ENCODE measurements around the gene FAM131C. TPM values are rescaled to one million over a fixed set of nuclear protein-coding genes. Genes with fewer than 3 reads are reported as not detected.

FAM131C gene
- total RNA-seq, 2 experiments from 2014 or later: 5.1 to 5.6 TPM

GRCh38 chr1:16092923-16093511 lies 19.6 kb upstream of the FAM131C start:
- CTCF ChIA-PET: no interaction called here
- H3K36me3 Mint-ChIP-seq (ENCODE audit: low read depth): no peaks in the 10 kb centered on the region
- H3K4me3 Mint-ChIP-seq: no peak overlapping the region
- H3K27ac Mint-ChIP-seq: no peak overlapping the region
- H3K27me3 Mint-ChIP-seq: peaks cover 16% of the 10 kb centered on the region
- no peaks in the 10 kb centered on the region for H3K4me1 Mint-ChIP-seq
- POLR2A ChIA-PET: no interaction called here
- no peaks in the 10 kb centered on the region for H3K9me3 Mint-ChIP-seq
- DNase-seq: no peak

GRCh38 chr1:16092097-16092922 lies 18.9 kb upstream of the FAM131C start:
- H3K36me3 Mint-ChIP-seq (ENCODE audit: low read depth): no peaks in the 10 kb centered on the region
- H3K4me3 Mint-ChIP-seq: no peak overlapping the region

GRCh38 chr1:16091296-16091695 lies 17.8 kb upstream of the FAM131C start:
- ChIA-PET CTCF (interaction anchor here (1.7 kb wide), 1 partner anchor 9 kb away, joined by 7 read pairs; no protein-coding TSS in a partner anchor), POLR2A (no interaction called here)
- H3K27me3 Mint-ChIP-seq: peaks cover 8% of the 10 kb centered on the region
- H3K36me3 Mint-ChIP-seq (ENCODE audit: low read depth): no peaks in the 10 kb centered on the region
- H3K27ac Mint-ChIP-seq: no peak overlapping the region
- H3K9me3 Mint-ChIP-seq: no peaks in the 10 kb centered on the region
- H3K4me1 Mint-ChIP-seq: no peaks in the 10 kb centered on the region
- no peak overlapping the region for H3K4me3 Mint-ChIP-seq
- DNase-seq: no peak

More at GRCh38 chr1:16092097-16092922, 18.9 kb upstream of the FAM131C start:
- DNase-seq: no peak
- peaks cover 16% of the 10 kb centered on the region for H3K27me3 Mint-ChIP-seq
- POLR2A ChIA-PET: no interaction called here
- H3K27ac Mint-ChIP-seq: no peak overlapping the region
- CTCF ChIA-PET: interaction anchor here (1.7 kb wide), 1 partner anchor 10 kb away, joined by 7 read pairs; no protein-coding TSS in a partner anchor
- no peaks in the 10 kb centered on the region for H3K4me1 Mint-ChIP-seq
- H3K9me3 Mint-ChIP-seq: no peaks in the 10 kb centered on the region

GRCh38 chr1:16090076-16090826 lies 16.8 kb upstream of the FAM131C start:
- H3K36me3 Mint-ChIP-seq (ENCODE audit: low read depth): no peaks in the 10 kb centered on the region
- H3K27ac Mint-ChIP-seq: no peak overlapping the region
- no peak for DNase-seq
- no peaks in the 10 kb centered on the region for H3K4me1 Mint-ChIP-seq
- no peak overlapping the region for H3K4me3 Mint-ChIP-seq
- POLR2A ChIA-PET: no interaction called here
- H3K27me3 Mint-ChIP-seq: peaks cover 3% of the 10 kb centered on the region
- CTCF ChIA-PET: interaction anchor here (1.7 kb wide), 1 partner anchor 8 kb away, joined by 7 read pairs; no protein-coding TSS in a partner anchor
- H3K9me3 Mint-ChIP-seq: no peaks in the 10 kb centered on the region

GRCh38 chr1:16088996-16089395 lies 15.5 kb upstream of the FAM131C start:
- Mint-ChIP-seq H3K36me3 (ENCODE audit: low read depth) (no peaks in the 10 kb centered on the region), H3K4me1 (no peaks in the 10 kb centered on the region), H3K9me3 (no peaks in the 10 kb centered on the region), H3K27me3 (peaks cover 1% of the 10 kb centered on the region), H3K27ac (no peak overlapping the region), H3K4me3 (no peak overlapping the region)
- CTCF ChIA-PET: no interaction called here
- no peak for DNase-seq
- POLR2A ChIA-PET: no interaction called here

GRCh38 chr1:16088351-16088911 lies 15.0 kb upstream of the FAM131C start:
- Mint-ChIP-seq H3K27me3 (no peaks in the 10 kb centered on the region), H3K4me1 (no peaks in the 10 kb centered on the region), H3K36me3 (ENCODE audit: low read depth) (no peaks in the 10 kb centered on the region), H3K27ac (no peak overlapping the region), H3K4me3 (no peak overlapping the region), H3K9me3 (no peaks in the 10 kb centered on the region)
- ChIA-PET POLR2A (no interaction called here), CTCF (no interaction called here)
- no peak for DNase-seq

GRCh38 chr1:16087733-16088132 lies 14.3 kb upstream of the FAM131C start:
- POLR2A ChIA-PET: no interaction called here
- Mint-ChIP-seq H3K36me3 (ENCODE audit: low read depth) (no peaks in the 10 kb centered on the region), H3K27ac (no peak overlapping the region), H3K4me1 (no peaks in the 10 kb centered on the region), H3K4me3 (no peak overlapping the region), H3K9me3 (no peaks in the 10 kb centered on the region), H3K27me3 (no peaks in the 10 kb centered on the region)
- DNase-seq: no peak
- CTCF ChIA-PET: interaction anchor here (0.7 kb wide), 2 partner anchors 8 to 373 kb away, joined by 3 to 8 read pairs; no protein-coding TSS in a partner anchor

- Mint-ChIP-seq H3K4me1 (no peaks in the 10 kb centered on the region), H3K27ac (no peak overlapping the region), H3K4me3 (no peak overlapping the region), H3K36me3 (ENCODE audit: low read depth) (no peaks in the 10 kb centered on the region), H3K9me3 (no peaks in the 10 kb centered on the region), H3K27me3 (no peaks in the 10 kb centered on the region)
- POLR2A ChIA-PET: no interaction called here
- no peak for DNase-seq
- CTCF ChIA-PET: interaction anchor here (2.1 to 8.7 kb wide), 2 partner anchors 102 to 160 kb away, joined by 5 to 207 read pairs; no protein-coding TSS in a partner anchor
These were observed 12.1 kb upstream of the FAM131C start for GRCh38 chr1:16085522-16085921.

GRCh38 chr1:16083486-16083885 lies 10.0 kb upstream of the FAM131C start:
- POLR2A ChIA-PET: interaction anchor here (1.4 kb wide), 1 partner anchor 102 kb away, joined by 4 read pairs; no protein-coding TSS in a partner anchor
- no peaks in the 10 kb centered on the region for H3K27me3 Mint-ChIP-seq
- H3K4me1 Mint-ChIP-seq: peaks cover 6% of the 10 kb centered on the region
- H3K27ac Mint-ChIP-seq: no peak overlapping the region
- H3K9me3 Mint-ChIP-seq: no peaks in the 10 kb centered on the region
- CTCF ChIA-PET: interaction anchor here (1.0 to 8.7 kb wide), 6 partner anchors 15 to 537 kb away, joined by 4 to 207 read pairs (median 18); partner anchors contain the start of gene FAM131C
- H3K4me3 Mint-ChIP-seq: no peak overlapping the region
- DNase-seq: no peak
- H3K36me3 Mint-ChIP-seq (ENCODE audit: low read depth): no peaks in the 10 kb centered on the region

- POLR2A ChIA-PET: interaction anchor here (0.9 to 1.4 kb wide), 3 partner anchors 10 to 103 kb away, joined by 4 to 5 read pairs (median 4); no protein-coding TSS in a partner anchor
- Mint-ChIP-seq H3K4me3 (no peak overlapping the region), H3K36me3 (ENCODE audit: low read depth) (no peaks in the 10 kb centered on the region), H3K27me3 (no peaks in the 10 kb centered on the region), H3K9me3 (no peaks in the 10 kb centered on the region), H3K4me1 (peaks cover 10% of the 10 kb centered on the region), H3K27ac (no peak overlapping the region)
- DNase-seq: peak; percentile 75
- CTCF ChIA-PET: interaction anchor here (0.8 to 8.7 kb wide), 21 partner anchors 9 to 538 kb away, joined by 3 to 207 read pairs (median 4); partner anchors contain the start of gene FAM131C
These were observed 9.0 kb upstream of the FAM131C start for GRCh38 chr1:16082283-16083038.

- H3K36me3 Mint-ChIP-seq (ENCODE audit: low read depth): no peaks in the 10 kb centered on the region
- CTCF ChIA-PET: interaction anchor here (1.0 to 8.7 kb wide), 13 partner anchors 13 to 281 kb away, joined by 3 to 207 read pairs (median 5); partner anchors contain the start of gene FAM131C
- no peak overlapping the region for H3K4me3 Mint-ChIP-seq
- DNase-seq: no peak
- H3K4me1 Mint-ChIP-seq: peaks cover 11% of the 10 kb centered on the region
- POLR2A ChIA-PET: interaction anchor here (1.1 kb wide), 1 partner anchor 81 kb away, joined by 5 read pairs; no protein-coding TSS in a partner anchor
- no peaks in the 10 kb centered on the region for H3K27me3 Mint-ChIP-seq
- no peaks in the 10 kb centered on the region for H3K9me3 Mint-ChIP-seq
- H3K27ac Mint-ChIP-seq: no peak overlapping the region
These were observed 8.2 kb upstream of the FAM131C start for GRCh38 chr1:16081636-16082035.

All from activated CD4-positive, alpha-beta memory T cell treated with anti-CD3 and anti-CD28 coated beads, Interleukin-2, amount 10 ng/mL, durations not matched to agents 7 days and 5 days (primary cell).